ENCODE measurements around the gene ITIH2.

GRCh38 chr10:7670157-7670556, 33.0 kb upstream of the ITIH2 start:
- TF ChIP-seq CTCF (IDR thresholded peaks at IDR 0.05) (no peak), POLR2A (IDR thresholded peaks at IDR 0.05; ENCODE audit: low read length) (no peak), REST (IDR thresholded peaks at IDR 0.05) (no peak), PBX3 (IDR thresholded peaks at IDR 0.05) (no peak), MAX (IDR thresholded peaks at IDR 0.05) (no peak), MYC (IDR thresholded peaks at IDR 0.05; ENCODE audit: borderline replicate concordance, low read length) (no peak), JUNB (IDR thresholded peaks at IDR 0.05) (no peak), NFE2L2 (conservative IDR thresholded peaks at IDR 0.05; ENCODE audit: low read length) (no peak), CHD4 (IDR thresholded peaks at IDR 0.05; ENCODE audit: borderline replicate concordance) (no peak), MAFK (IDR thresholded peaks at IDR 0.05; ENCODE audit: partially characterized antibody) (no peak), KDM1A (IDR thresholded peaks at IDR 0.05; ENCODE audit: low read depth) (no peak), HOXB5 (CRISPR knock-in tag; IDR thresholded peaks at IDR 0.05) (no peak), RFX5 (IDR thresholded peaks at IDR 0.05) (no peak), CHD2 (IDR thresholded peaks at IDR 0.05; ENCODE audit: low read length, partially characterized antibody) (no peak)

Data from A549 (cell line).